HepG2 (cell line): ENCODE data around the gene SMNDC1. TPM values are rescaled to one million over a fixed set of nuclear protein-coding genes. Genes with fewer than 3 reads are reported as not detected.

ENCODE experiments used
- ATAC-seq: fragments of 200-7000 bp; cut with Tn5 transposase; 3 replicates; pipeline ENCODE4 v1.9.1; 2020; ENCODE audit warnings: mild to moderate bottlenecking, moderate library complexity
- BruUV-seq: library from RNA; stranded (reverse); fragments of 400-500 nt; replicated peaks from 2 replicates; lab custom pipeline; 2021; lab: Mats Ljungman, UMichigan
- CTCF ChIA-PET: fragments of 300-600 bp; formaldehyde crosslinking; extraction: SDS; loops from one replicate; lab custom pipeline; 2021; ENCODE audit warnings: low total read pairs, inconsistent platforms, low intra/inter-chr PET ratio; lab: Yijun Ruan, JAX
- POLR2A ChIA-PET: fragments of 350-600 bp; sonication (Branson Sonifier 250); formaldehyde crosslinking; loops from one replicate; lab custom pipeline; 2020; ENCODE audit warnings: antibody characterized with exemption, inconsistent platforms; lab: Yijun Ruan, JAX
- DNase-seq: peaks from one replicate; pipeline ENCODE4 v3.0.0-alpha.2; 2015; ENCODE audit warnings: low spot score
- FAIRE-seq: peaks from 3 replicates; lab custom pipeline; 2011; peaks lifted over from hg19 to GRCh38; lab: Jason Lieb, UNC
- H2AFZ ChIP-seq: one replicate; pipeline ENCODE4 v1.6.1; 2011; ENCODE audit warnings: low read length, inconsistent platforms
- H3K27ac ChIP-seq: fragments of 300-600 bp; 3 replicates; pipeline ENCODE4 v1.8.0; 2011; ENCODE audit warnings: mixed run types, mild to moderate bottlenecking, mixed read lengths, low read length, inconsistent platforms; ENCODE audit not compliant: insufficient read depth; ENCODE audit errors: extremely low read length
- H3K27me3 ChIP-seq, 2 experiments: fragments of 200-600 bp in 1 of 2; 2 replicates in 1 of 2; 3 replicates in 1 of 2; pipeline versions ENCODE4 v1.6.0 to v1.8.0; 2011; ENCODE audit warnings: low read length in 2 of 2, mild to moderate bottlenecking in 2 of 2, moderate library complexity in 2 of 2, inconsistent platforms in 1 of 2; ENCODE audit not compliant: insufficient read depth in 2 of 2, control insufficient read depth in 1 of 2
- H3K36me3 ChIP-seq, 2 experiments: fragments of 200-600 bp in 1 of 2; replicated peaks in 1 of 2; 2 replicates in 1 of 2; 3 replicates in 1 of 2; pipeline versions ENCODE4 v1.5.1 to v1.8.0; 2011; ENCODE audit warnings: low read length in 2 of 2, inconsistent platforms in 1 of 2; ENCODE audit not compliant: insufficient read depth in 2 of 2, control insufficient read depth in 1 of 2
- H3K4me1 ChIP-seq: 2 replicates; pipeline ENCODE4 v1.5.1; 2012; ENCODE audit warnings: low read length, inconsistent platforms; ENCODE audit not compliant: insufficient read depth
- H3K4me2 ChIP-seq: 2 replicates; pipeline ENCODE4 v1.6.0; 2011; ENCODE audit warnings: low read depth, low read length, inconsistent platforms
- H3K4me3 ChIP-seq, 3 experiments: fragments of 200-600 bp in 1 of 3; sonication (generic), shearing (Covaris generic) in 1 of 3; replicated peaks in 1 of 3; 2 replicates each; pipeline ENCODE4 v1.5.1; 2011 to 2016; ENCODE audit warnings: low read length in 3 of 3, inconsistent platforms in 2 of 3, low read depth in 2 of 3, mild to moderate bottlenecking in 2 of 3, control low read depth in 1 of 3, mixed read lengths in 1 of 3; ENCODE audit not compliant: insufficient read depth in 1 of 3
- H3K79me2 ChIP-seq: one replicate; pipeline ENCODE4 v1.6.1; 2011; ENCODE audit warnings: low read length, inconsistent platforms; ENCODE audit not compliant: insufficient read depth
- H3K9ac ChIP-seq: 2 replicates; pipeline ENCODE4 v1.6.0; 2011; ENCODE audit warnings: mild to moderate bottlenecking, low read depth, low read length, inconsistent platforms; ENCODE audit not compliant: insufficient read depth
- H3K9me3 ChIP-seq: 2 replicates; pipeline ENCODE4 v1.5.1; 2012; ENCODE audit warnings: mild to moderate bottlenecking, low read length
- H4K20me1 ChIP-seq: 2 replicates; pipeline ENCODE4 v1.6.0; 2011; ENCODE audit warnings: inconsistent platforms, mild to moderate bottlenecking, low read length, moderate library complexity; ENCODE audit not compliant: insufficient read depth
- FOXK1 ChIP-seq: sonication (generic); formaldehyde crosslinking; IDR thresholded peaks from 2 replicates; pipeline ENCODE4 v1.4.0; 2020; ENCODE audit warnings: low read depth, missing genetic modification reagents, borderline replicate concordance
- SPEN ChIP-seq: sonication (generic); formaldehyde crosslinking; IDR thresholded peaks from 2 replicates; pipeline ENCODE4 v1.5.1; 2020; ENCODE audit warnings: low read depth, mild to moderate bottlenecking, missing genetic modification reagents
- ZBTB49 ChIP-seq: sonication (generic); formaldehyde crosslinking; IDR thresholded peaks from 2 replicates; pipeline ENCODE4 v1.4.0; 2020; ENCODE audit warnings: missing genetic modification reagents, borderline replicate concordance
- ZFP41 ChIP-seq: sonication (generic); formaldehyde crosslinking; IDR thresholded peaks from 2 replicates; pipeline ENCODE4 v1.4.0; 2020; ENCODE audit warnings: mild to moderate bottlenecking, missing genetic modification reagents, borderline replicate concordance
- ZNF546 ChIP-seq: sonication (generic); formaldehyde crosslinking; conservative IDR thresholded peaks from 2 replicates; pipeline ENCODE4 v1.8.1; 2023; ENCODE audit warnings: mild to moderate bottlenecking, missing genetic modification reagents
- ZNF883 ChIP-seq: sonication (generic); formaldehyde crosslinking; IDR thresholded peaks from 2 replicates; pipeline ENCODE4 v1.5.1; 2020; ENCODE audit warnings: mild to moderate bottlenecking, missing genetic modification reagents; ENCODE audit errors: not compliant biosample characterization
- WGBS: methylation state at CpG from one replicate; pipeline ENCODE4 v1.1.6; 2017; ENCODE audit warnings: low lambda C conversion rate; 5-methylcytosine and 5-hydroxymethylcytosine counted together
- in situ Hi-C: cut with HindIII; loops from 2 replicates; pipeline ENCODE4 v1.10.0; 2017; ENCODE audit warnings: low pct_unique_long_range_greater_than_20kb; ENCODE audit not compliant: extremely low pct_ligation_motif_present
- intact Hi-C: fragments of 100-400 bp; cut with micrococcal nuclease; formaldehyde crosslinking; loops from one replicate; pipeline ENCODE4 v1.10.0; 2022; ENCODE audit not compliant: unreplicated experiment
- polyA plus RNA-seq, 8 experiments: library from polyadenylated mRNA; depleted of rRNA in 3 of 8; stranded (reverse) in 7 of 8; unstranded in 1 of 8; fragments of >200 nt; fragmentation: Illumina TruSeq in 4 of 8; extraction: Trizol in 4 of 8; gene quantifications; 2 replicates each; pipeline versions ENCODE4 v1.2.1 to v1.2.3, GENCODE V29; 2011 to 2016; ENCODE audit warnings: low read depth in 4 of 8, missing spikeins in 1 of 8, mixed read lengths in 1 of 8; ENCODE audit not compliant: insufficient read depth in 1 of 8
- total RNA-seq, 5 experiments: library from RNA; depleted of rRNA; stranded (reverse); fragments of >200 nt; fragmentation: Illumina TruSeq; extraction: Trizol; gene quantifications; 2 replicates each; pipeline ENCODE4 v1.2.3, GENCODE V29; 2016; ENCODE audit warnings: low read depth in 1 of 5
- TF ChIP-seq, protein P1 (sequence below): IDR thresholded peaks from 2 replicates; pipeline ENCODE4 v1.6.1; 2016; ENCODE audit warnings: low read depth
- TF ChIP-seq, protein P2 (sequence below): sonication (generic); formaldehyde crosslinking; conservative IDR thresholded peaks from 2 replicates; pipeline ENCODE4 v1.8.0; 2022; ENCODE audit warnings: mild to moderate bottlenecking, moderate library complexity, missing genetic modification reagents
- TF ChIP-seq, protein P3 (sequence below): sonication (generic); formaldehyde crosslinking; IDR thresholded peaks from 2 replicates; pipeline ENCODE4 v1.8.1; 2023; ENCODE audit warnings: mild to moderate bottlenecking, missing genetic modification reagents

SMNDC1 gene
- total and polyA plus RNA-seq, 2 of the 13 experiments (the other 11 are each of a cell fraction or from before 2014, with no cell fraction given): 7.8 to 8.9 TPM

- in situ Hi-C loops (no loop called here), intact Hi-C loops (no loop called here)
- no peak overlapping the region for H3K4me2 ChIP-seq
- no TSS peak for BruUV-seq
- H3K27ac ChIP-seq: no peak overlapping the region
- H3K9ac ChIP-seq: no peak overlapping the region
- H3K4me1 ChIP-seq: peaks cover 35% of the 10 kb centered on the region
- peaks cover 1 to 4% of the 10 kb centered on the region in 2 experiments for H3K36me3 ChIP-seq
- POLR2A ChIA-PET: interaction anchor here (0.6 to 1.8 kb wide), 2 partner anchors 30 to 153 kb away, joined by 3 read pairs; partner anchors contain the start of gene SMNDC1
- no peak for ATAC-seq
- no peak overlapping the region for H2AFZ ChIP-seq
- peaks cover 8% of the 10 kb centered on the region for H3K79me2 ChIP-seq
- TF ChIP-seq FOXK1 (CRISPR knock-in tag) (no peak), ZFP41 (CRISPR knock-in tag) (no peak), SPEN (CRISPR knock-in tag) (no peak), ZNF546 (CRISPR knock-in tag) (no peak), ZNF883 (CRISPR knock-in tag) (no peak), ZBTB49 (no peak)
- TF ChIP-seq, protein P1, sequence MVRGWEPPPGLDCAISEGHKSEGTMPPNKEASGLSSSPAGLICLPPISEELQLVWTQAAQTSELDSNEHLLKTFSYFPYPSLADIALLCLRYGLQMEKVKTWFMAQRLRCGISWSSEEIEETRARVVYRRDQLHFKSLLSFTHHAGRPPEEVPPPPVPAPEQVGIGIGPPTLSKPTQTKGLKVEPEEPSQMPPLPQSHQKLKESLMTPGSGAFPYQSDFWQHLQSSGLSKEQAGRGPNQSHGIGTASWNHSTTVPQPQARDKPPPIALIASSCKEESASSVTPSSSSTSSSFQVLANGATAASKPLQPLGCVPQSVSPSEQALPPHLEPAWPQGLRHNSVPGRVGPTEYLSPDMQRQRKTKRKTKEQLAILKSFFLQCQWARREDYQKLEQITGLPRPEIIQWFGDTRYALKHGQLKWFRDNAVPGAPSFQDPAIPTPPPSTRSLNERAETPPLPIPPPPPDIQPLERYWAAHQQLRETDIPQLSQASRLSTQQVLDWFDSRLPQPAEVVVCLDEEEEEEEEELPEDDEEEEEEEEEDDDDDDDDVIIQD (CRISPR knock-in tag): no peak
- TF ChIP-seq, protein P2, sequence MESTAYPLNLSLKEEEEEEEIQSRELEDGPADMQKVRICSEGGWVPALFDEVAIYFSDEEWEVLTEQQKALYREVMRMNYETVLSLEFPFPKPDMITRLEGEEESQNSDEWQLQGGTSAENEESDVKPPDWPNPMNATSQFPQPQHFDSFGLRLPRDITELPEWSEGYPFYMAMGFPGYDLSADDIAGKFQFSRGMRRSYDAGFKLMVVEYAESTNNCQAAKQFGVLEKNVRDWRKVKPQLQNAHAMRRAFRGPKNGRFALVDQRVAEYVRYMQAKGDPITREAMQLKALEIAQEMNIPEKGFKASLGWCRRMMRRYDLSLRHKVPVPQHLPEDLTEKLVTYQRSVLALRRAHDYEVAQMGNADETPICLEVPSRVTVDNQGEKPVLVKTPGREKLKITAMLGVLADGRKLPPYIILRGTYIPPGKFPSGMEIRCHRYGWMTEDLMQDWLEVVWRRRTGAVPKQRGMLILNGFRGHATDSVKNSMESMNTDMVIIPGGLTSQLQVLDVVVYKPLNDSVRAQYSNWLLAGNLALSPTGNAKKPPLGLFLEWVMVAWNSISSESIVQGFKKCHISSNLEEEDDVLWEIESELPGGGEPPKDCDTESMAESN: no peak
- TF ChIP-seq, protein P3, sequence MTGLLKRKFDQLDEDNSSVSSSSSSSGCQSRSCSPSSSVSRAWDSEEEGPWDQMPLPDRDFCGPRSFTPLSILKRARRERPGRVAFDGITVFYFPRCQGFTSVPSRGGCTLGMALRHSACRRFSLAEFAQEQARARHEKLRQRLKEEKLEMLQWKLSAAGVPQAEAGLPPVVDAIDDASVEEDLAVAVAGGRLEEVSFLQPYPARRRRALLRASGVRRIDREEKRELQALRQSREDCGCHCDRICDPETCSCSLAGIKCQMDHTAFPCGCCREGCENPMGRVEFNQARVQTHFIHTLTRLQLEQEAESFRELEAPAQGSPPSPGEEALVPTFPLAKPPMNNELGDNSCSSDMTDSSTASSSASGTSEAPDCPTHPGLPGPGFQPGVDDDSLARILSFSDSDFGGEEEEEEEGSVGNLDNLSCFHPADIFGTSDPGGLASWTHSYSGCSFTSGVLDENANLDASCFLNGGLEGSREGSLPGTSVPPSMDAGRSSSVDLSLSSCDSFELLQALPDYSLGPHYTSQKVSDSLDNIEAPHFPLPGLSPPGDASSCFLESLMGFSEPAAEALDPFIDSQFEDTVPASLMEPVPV: no peak
- no peaks in the 10 kb centered on the region; a peak in 1 of 5 replicates for H3K27me3 ChIP-seq
- H3K4me3 ChIP-seq: no peak overlapping the region
- no peaks in the 10 kb centered on the region for H3K9me3 ChIP-seq
- no peak for FAIRE-seq
- CTCF ChIA-PET: no interaction called here
- WGBS: 55% methylated on average over 2 of the region's 2 CpGs
- DNase-seq: no peak
- peaks cover 10% of the 10 kb centered on the region; the same call in 1 of the 2 replicates for H4K20me1 ChIP-seq
Observed at GRCh38 chr10:110275128-110275729, 29.5 kb downstream of the SMNDC1 start.
